ENCODE data around the gene PPFIA4.
"Not testable (repeated sequence)": the region's sequence is repeated elsewhere in the genome, so short reads cannot be mapped to it uniquely, and the experiment has no call there.

The PPFIA4 gene

GRCh38 chr1:203026031-203026665 lies at the start of gene PPFIA4:
Gene PPFIA4, plus strand, starts transcription at chr1:203026491. Its CDS starts 12,518 bp downstream, at chr1:203039009.
- DNase-seq, result peak; percentile 81

GRCh38 chr1:202976633-202977032 lies 49.7 kb upstream of the PPFIA4 start:
- no peak for DNase-seq

GRCh38 chr1:202979459-202979858 lies 46.8 kb upstream of the PPFIA4 start:
- no peak for DNase-seq

- no peak for DNase-seq
Measured at GRCh38 chr1:202981939-202982338, 44.4 kb upstream of the PPFIA4 start.

- DNase-seq, result no peak
Measured at GRCh38 chr1:202982715-202983430, 43.4 kb upstream of the PPFIA4 start.

GRCh38 chr1:202986120-202986519 lies 40.2 kb upstream of the PPFIA4 start:
- not testable (repeated sequence) for DNase-seq

- DNase-seq, result no peak
Measured at GRCh38 chr1:202987255-202987654, 39.0 kb upstream of the PPFIA4 start.

- no peak for DNase-seq
Measured at GRCh38 chr1:202987922-202988583, 38.2 kb upstream of the PPFIA4 start.

- no peak for DNase-seq
Measured at GRCh38 chr1:202989879-202990278, 36.4 kb upstream of the PPFIA4 start.

- no peak for DNase-seq
Measured at GRCh38 chr1:202991112-202991511, 35.2 kb upstream of the PPFIA4 start.

GRCh38 chr1:202994756-202995155 lies 31.5 kb upstream of the PPFIA4 start:
- DNase-seq, result no peak

GRCh38 chr1:202998836-202999750 lies 27.2 kb upstream of the PPFIA4 start:
- peak; percentile 74 for DNase-seq

GRCh38 chr1:203000217-203000944 lies 25.9 kb upstream of the PPFIA4 start:
- no peak for DNase-seq

GRCh38 chr1:203001986-203002385 lies 24.3 kb upstream of the PPFIA4 start:
- DNase-seq, result no peak

- no peak for DNase-seq
Measured at GRCh38 chr1:203002951-203003350, 23.3 kb upstream of the PPFIA4 start.

- DNase-seq, result not testable (repeated sequence)
Measured at GRCh38 chr1:203005395-203006142, 20.7 kb upstream of the PPFIA4 start.

GRCh38 chr1:203006948-203007871 lies 19.1 kb upstream of the PPFIA4 start, which contains the start of gene TMEM183A:
Gene TMEM183A, plus strand, starts transcription at chr1:203007374. Its CDS starts 92 bp downstream, at chr1:203007466.
- DNase-seq, result peak; percentile 96

- DNase-seq, result no peak
Measured at GRCh38 chr1:203009185-203009584, 17.1 kb upstream of the PPFIA4 start.

GRCh38 chr1:203011582-203011981 lies 14.7 kb upstream of the PPFIA4 start:
- no peak for DNase-seq

- no peak for DNase-seq
Measured at GRCh38 chr1:203017061-203017460, 9.2 kb upstream of the PPFIA4 start.
